IMR-90 (cell line): ENCODE results near the gene GABBR2. TPM values are rescaled to one million over a fixed set of nuclear protein-coding genes. Genes with fewer than 3 reads are reported as not detected.

Experiments used
- ATAC-seq: fragments of 200-7000 bp; cut with Tn5 transposase; 2 replicates; pipeline ENCODE4 v1.9.1; 2020; ENCODE audit warnings: low read depth, mild to moderate bottlenecking, moderate library complexity
- BruUV-seq: library from RNA; stranded (reverse); fragments of 400-500 nt; replicated peaks from 2 replicates; lab custom pipeline; 2021; lab: Mats Ljungman, UMichigan
- CTCF ChIA-PET: fragments of 300-600 bp; formaldehyde crosslinking; extraction: SDS; loops from one replicate; lab custom pipeline; 2021; ENCODE audit warnings: antibody characterized with exemption; lab: Yijun Ruan, JAX
- POLR2A ChIA-PET: fragments of 300-600 bp; sonication (Branson Sonifier 250); formaldehyde crosslinking; loops from one replicate; lab custom pipeline; 2022; ENCODE audit warnings: antibody characterized with exemption; ENCODE audit not compliant: unreplicated experiment; lab: Charles Lee
- DNase-seq: peaks from one replicate; pipeline ENCODE4 v3.0.0; 2013
- H2AFZ ChIP-seq: replicated peaks from 2 replicates; pipeline ENCODE3; 2013; ENCODE audit warnings: low read length, mild to moderate bottlenecking; ENCODE audit not compliant: poor library complexity
- H2AK5ac ChIP-seq: 2 replicates; pipeline ENCODE4 v1.6.1; 2013; ENCODE audit warnings: low read depth, low read length, inconsistent platforms
- H2AK9ac ChIP-seq: replicated peaks from 2 replicates; pipeline ENCODE3; 2013; ENCODE audit warnings: mild to moderate bottlenecking, low read depth, low read length, moderate library complexity; ENCODE audit not compliant: poor library complexity
- H2BK120ac ChIP-seq: 2 replicates; pipeline ENCODE4 v1.6.1; 2013; ENCODE audit warnings: low read depth, low read length, inconsistent platforms
- H2BK15ac ChIP-seq: 3 replicates; pipeline ENCODE4 v1.6.1; 2013; ENCODE audit warnings: low read depth, low read length, inconsistent platforms
- H2BK20ac ChIP-seq: 2 replicates; pipeline ENCODE4 v1.6.1; 2013; ENCODE audit warnings: low read depth, mild to moderate bottlenecking, inconsistent platforms, low read length, moderate library complexity
- H2BK5ac ChIP-seq: 2 replicates; pipeline ENCODE4 v1.6.1; 2013; ENCODE audit warnings: mild to moderate bottlenecking, low read depth, low read length, inconsistent platforms; ENCODE audit not compliant: poor library complexity, severe bottlenecking
- H3K14ac ChIP-seq: replicated peaks from 2 replicates; pipeline ENCODE4 v1.6.1; 2013; ENCODE audit warnings: low read depth, low read length, inconsistent platforms
- H3K18ac ChIP-seq: 2 replicates; pipeline ENCODE4 v1.6.1; 2013; ENCODE audit warnings: low read depth, low read length, control low read depth
- H3K23ac ChIP-seq: 2 replicates; pipeline ENCODE4 v1.6.1; 2013; ENCODE audit warnings: low read depth, low read length, inconsistent platforms
- H3K27ac ChIP-seq: 2 replicates; pipeline ENCODE4 v1.5.1; 2013; ENCODE audit warnings: mild to moderate bottlenecking, control low read depth, low read length; ENCODE audit not compliant: insufficient read depth
- H3K27me3 ChIP-seq: 2 replicates; pipeline ENCODE4 v1.6.1; 2013; ENCODE audit warnings: low read length; ENCODE audit not compliant: control insufficient read depth, insufficient read depth
- H3K36me3 ChIP-seq: 2 replicates; pipeline ENCODE4 v1.6.1; 2013; ENCODE audit warnings: low read length, mixed read lengths; ENCODE audit not compliant: control insufficient read depth, insufficient read depth
- H3K4ac ChIP-seq: 2 replicates; pipeline ENCODE4 v1.6.1; 2013; ENCODE audit warnings: low read depth, low read length, inconsistent platforms
- H3K4me1 ChIP-seq: 2 replicates; pipeline ENCODE4 v1.6.1; 2013; ENCODE audit warnings: low read length, mixed read lengths; ENCODE audit not compliant: control insufficient read depth, insufficient read depth
- H3K4me2 ChIP-seq: 2 replicates; pipeline ENCODE4 v1.6.1; 2013; ENCODE audit warnings: low read depth, mild to moderate bottlenecking, control low read depth, low read length, moderate library complexity
- H3K4me3 ChIP-seq: 2 replicates; pipeline ENCODE4 v1.5.1; 2013; ENCODE audit warnings: low read depth, mild to moderate bottlenecking, control low read depth, low read length, moderate library complexity; ENCODE audit not compliant: insufficient read depth
- H3K56ac ChIP-seq: 2 replicates; pipeline ENCODE4 v1.6.1; 2013; ENCODE audit warnings: low read length, inconsistent platforms; ENCODE audit not compliant: insufficient read depth; ENCODE audit errors: extremely low read depth
- H3K79me1 ChIP-seq, 2 experiments: 2 replicates each; pipeline ENCODE4 v1.6.1; 2013; ENCODE audit warnings: low read length in 2 of 2, inconsistent platforms in 1 of 2, low read depth in 1 of 2
- H3K9ac ChIP-seq: 2 replicates; pipeline ENCODE4 v1.6.1; 2013; ENCODE audit warnings: low read depth, low read length, control low read depth
- H3K9me1 ChIP-seq: 2 replicates; pipeline ENCODE4 v1.6.1; 2013; ENCODE audit warnings: low read length, inconsistent platforms; ENCODE audit not compliant: insufficient read depth
- H3K9me3 ChIP-seq: 2 replicates; pipeline ENCODE4 v1.6.1; 2013; ENCODE audit warnings: low read length; ENCODE audit not compliant: control insufficient read depth, insufficient read depth
- H4K20me1 ChIP-seq: 2 replicates; pipeline ENCODE4 v1.6.1; 2013; ENCODE audit warnings: low read length, inconsistent platforms; ENCODE audit not compliant: insufficient read depth
- H4K5ac ChIP-seq: 2 replicates; pipeline ENCODE4 v1.6.1; 2013; ENCODE audit warnings: mild to moderate bottlenecking, low read depth, low read length, control low read depth
- H4K8ac ChIP-seq, 2 experiments: 2 replicates each; pipeline ENCODE4 v1.6.1; 2013; ENCODE audit warnings: low read depth in 2 of 2, low read length in 2 of 2, control low read depth in 1 of 2, inconsistent platforms in 1 of 2
- H4K91ac ChIP-seq: 2 replicates; pipeline ENCODE4 v1.6.1; 2013; ENCODE audit warnings: low read depth, low read length, inconsistent platforms; ENCODE audit not compliant: insufficient read depth
- CEBPB ChIP-seq: IDR thresholded peaks from 2 replicates; pipeline ENCODE4 v1.6.1; 2012; ENCODE audit warnings: low read depth, low read length, improper control_type of control experiment
- CTCF ChIP-seq: conservative IDR thresholded peaks from 2 replicates; pipeline ENCODE4 v1.5.1; 2012; ENCODE audit warnings: mild to moderate bottlenecking, low read depth, low read length, improper control_type of control experiment
- ELK1 ChIP-seq: fragments of 150-350 bp; IDR thresholded peaks from 2 replicates; pipeline ENCODE4 v1.6.1; 2016; ENCODE audit warnings: low read depth, mild to moderate bottlenecking, low read length, moderate library complexity, borderline replicate concordance
- MAFK ChIP-seq: IDR thresholded peaks from 2 replicates; pipeline ENCODE4 v1.6.1; 2012; ENCODE audit warnings: low read depth, low read length, improper control_type of control experiment
- MAZ ChIP-seq: IDR thresholded peaks from 2 replicates; pipeline ENCODE4 v1.6.1; 2012; ENCODE audit warnings: low read depth, mild to moderate bottlenecking, low read length, improper control_type of control experiment, moderate library complexity, borderline replicate concordance
- NFE2L2 ChIP-seq: fragments of 150-350 bp; IDR thresholded peaks from 2 replicates; pipeline ENCODE4 v1.6.1; 2016; ENCODE audit warnings: low read depth, mild to moderate bottlenecking, low read length
- POLR2A ChIP-seq: IDR thresholded peaks from 2 replicates; pipeline ENCODE4 v1.6.1; 2012; ENCODE audit warnings: mild to moderate bottlenecking, low read depth, low read length
- RAD21 ChIP-seq: IDR thresholded peaks from 2 replicates; pipeline ENCODE4 v1.6.1; 2012; ENCODE audit warnings: low read length, improper control_type of control experiment
- RCOR1 ChIP-seq: IDR thresholded peaks from 2 replicates; pipeline ENCODE4 v1.6.1; 2012; ENCODE audit warnings: mild to moderate bottlenecking, low read length, improper control_type of control experiment; ENCODE audit not compliant: insufficient replicate concordance
- RFX5 ChIP-seq: IDR thresholded peaks from 2 replicates; pipeline ENCODE4 v1.8.0; 2012; ENCODE audit warnings: low read depth, mild to moderate bottlenecking, low read length, moderate library complexity
- SMC3 ChIP-seq: fragments of 150-350 bp; IDR thresholded peaks from 2 replicates; pipeline ENCODE4 v1.6.1; 2016; ENCODE audit warnings: low read depth, mild to moderate bottlenecking, antibody characterized with exemption, low read length, moderate library complexity
- USF2 ChIP-seq: fragments of 150-350 bp; IDR thresholded peaks from 2 replicates; pipeline ENCODE4 v1.6.1; 2017; ENCODE audit warnings: mild to moderate bottlenecking, antibody characterized with exemption, low read length, low read depth
- WGBS, 2 experiments: methylation state at CpG; one replicate each; pipeline versions ENCODE4 v1.1.5 to v1.1.7; 2013; ENCODE audit warnings: missing lambda C conversion rate in 2 of 2; ENCODE audit not compliant: insufficient read length in 1 of 2; ENCODE audit errors: extremely low coverage in 2 of 2; 5-methylcytosine and 5-hydroxymethylcytosine counted together
- dilution Hi-C: fragments of 300-500 bp; cut with HindIII; formaldehyde crosslinking; loops from one replicate; pipeline ENCODE4 v1.14.3; 2018; ENCODE audit warnings: low sequenced_read_pairs; ENCODE audit not compliant: unreplicated experiment
- in situ Hi-C: fragments of 300-500 bp; cut with MboI; formaldehyde crosslinking; loops from 3 replicates; pipeline ENCODE4 v1.14.3; 2019; ENCODE audit warnings: low sequenced_read_pairs, inconsistent platforms, mixed read lengths
- intact Hi-C: fragments of 100-400 bp; cut with micrococcal nuclease; formaldehyde crosslinking; loops from 2 replicates; pipeline ENCODE4 v1.10.0; 2022
- polyA plus RNA-seq, 3 experiments: library from polyadenylated mRNA; depleted of rRNA; stranded (reverse); fragments of >200 nt; gene quantifications; 2 replicates each; pipeline ENCODE4 v1.2.3, GENCODE V29; 2012; ENCODE audit warnings: low replicate concordance in 1 of 3
- total RNA-seq: library from RNA; depleted of rRNA; stranded (reverse); fragments of >200 nt; gene quantifications from 2 replicates; pipeline ENCODE4 v1.2.3, GENCODE V29; 2012

GABBR2 gene
- total and polyA plus RNA-seq, 2 of the 4 experiments (the other 2 are of a cell fraction), result 14.2 to 20.3 TPM

- H3K14ac ChIP-seq, result no peak overlapping the region
- H4K5ac ChIP-seq, result no peak overlapping the region
- H3K4me3 ChIP-seq, result no peak overlapping the region
- intact Hi-C loops (no loop called here), dilution Hi-C loops (no loop called here), in situ Hi-C loops (no loop called here)
- TF ChIP-seq USF2 (no peak), CEBPB (no peak), POLR2A (no peak), ELK1 (no peak), NFE2L2 (no peak), MAFK (no peak), RAD21 (no peak), RFX5 (no peak), MAZ (no peak), RCOR1 (no peak), SMC3 (no peak), CTCF (no peak)
- ChIA-PET CTCF (no interaction called here), POLR2A (no interaction called here)
- no peak overlapping the region for H2AFZ ChIP-seq
- no peak overlapping the region for H3K4me2 ChIP-seq
- no peak overlapping the region for H2BK120ac ChIP-seq
- H3K36me3 ChIP-seq, result no peaks in the 10 kb centered on the region
- no peak overlapping the region for H2BK15ac ChIP-seq
- WGBS, 2 experiments, result no CpG with 5 or more reads among the region's 10 CpGs
- H2BK5ac ChIP-seq, result no peak overlapping the region
- DNase-seq (no peak), ATAC-seq (no peak)
- H3K56ac ChIP-seq, result no peak overlapping the region
- H3K79me1 ChIP-seq, result peaks cover 6 to 19% of the 10 kb centered on the region in 2 experiments; a peak in 3 of 4 replicates
- H2AK5ac ChIP-seq, result no peak overlapping the region
- H4K20me1 ChIP-seq, result no peaks in the 10 kb centered on the region; the same call in 1 of the 2 replicates
- H3K27ac ChIP-seq, result no peak overlapping the region
- H3K9me1 ChIP-seq, result no peaks in the 10 kb centered on the region
- no peak overlapping the region for H3K23ac ChIP-seq
- no peak overlapping the region for H3K9ac ChIP-seq
- no peak overlapping the region for H4K8ac ChIP-seq
- no peak overlapping the region for H2AK9ac ChIP-seq
- no peaks in the 10 kb centered on the region for H3K9me3 ChIP-seq
- H3K27me3 ChIP-seq, result no peaks in the 10 kb centered on the region
- H3K4me1 ChIP-seq, result no peaks in the 10 kb centered on the region
- H3K18ac ChIP-seq, result no peak overlapping the region
- no peak overlapping the region for H2BK20ac ChIP-seq
- H3K4ac ChIP-seq, result no peak overlapping the region
- no TSS peak for BruUV-seq
- H4K91ac ChIP-seq, result no peak overlapping the region
Observed at GRCh38 chr9:98647236-98647635, 61.5 kb downstream of the GABBR2 start.
